Globus pallidus (tissue), 1 donor: ENCODE results near the gene ASGR2.

Experiments
- DNase-seq: peaks from one replicate; pipeline ENCODE4 v3.0.0-alpha.2; 2015; ENCODE audit warnings: low spot score

Gene ASGR2

GRCh38 chr17:7060165-7060891, 54.3 kb downstream of the ASGR2 start:
- no peak for DNase-seq

DNA sequence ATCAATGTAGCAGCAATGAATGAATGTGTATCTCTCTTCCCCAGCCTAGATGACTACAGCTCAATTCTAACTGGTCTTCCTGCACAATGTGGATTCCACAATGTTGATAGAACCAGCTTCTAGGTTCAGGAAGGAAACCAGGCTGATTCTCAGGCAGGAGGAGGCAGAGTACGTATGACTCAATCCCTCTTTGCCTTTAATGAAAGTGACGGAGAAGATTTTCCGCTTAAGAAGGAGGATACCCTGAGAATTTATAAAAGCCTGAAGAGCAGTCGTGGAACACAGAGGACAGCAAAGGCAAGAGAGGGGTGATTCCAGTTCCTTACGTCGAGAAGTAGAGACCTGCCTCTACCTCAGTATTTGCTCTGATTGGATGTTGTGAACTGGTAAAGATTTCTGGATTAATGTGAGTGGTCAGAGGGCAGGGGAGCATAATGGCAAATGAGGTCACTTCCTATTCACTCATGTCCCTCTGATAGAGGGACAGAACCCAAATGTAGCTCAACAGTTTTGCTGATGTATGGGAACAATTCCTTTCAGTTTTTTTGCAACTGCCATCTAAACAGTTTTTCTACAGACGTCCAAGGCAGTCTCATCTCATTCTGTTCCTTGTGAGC, 55.7 kb downstream of the ASGR2 start:
- DNase-seq = no peak

- DNase-seq = no peak
Observed at GRCh38 chr17:7056386-7056785, 58.2 kb downstream of the ASGR2 start.
